Neural progenitor cell (in vitro differentiated cells): Measurements from ENCODE around the gene PRDM15. TPM values are rescaled to one million over a fixed set of nuclear protein-coding genes. Genes with fewer than 3 reads are reported as not detected.

Experiments used
- DNase-seq: peaks from one replicate; pipeline ENCODE4 v3.0.0-alpha.2; 2016; ENCODE audit warnings: low spot score
- H2AFZ ChIP-seq: fragments of 200-600 bp; sonication (generic); replicated peaks from 2 replicates; pipeline ENCODE4 v1.6.1; 2016; ENCODE audit warnings: antibody characterized with exemption
- H3F3A ChIP-seq: fragments of 200-600 bp; sonication (generic); 2 replicates; pipeline ENCODE4 v1.6.1; 2016; ENCODE audit warnings: antibody characterized with exemption, low read depth
- H3K27ac ChIP-seq: fragments of 200-600 bp; sonication (generic); 2 replicates; pipeline ENCODE4 v1.5.1; 2016; ENCODE audit warnings: mild to moderate bottlenecking
- H3K27me3 ChIP-seq: fragments of 200-600 bp; sonication (generic); 2 replicates; pipeline ENCODE4 v1.6.1; 2016; ENCODE audit warnings: mild to moderate bottlenecking, moderate library complexity
- H3K36me3 ChIP-seq: fragments of 200-600 bp; sonication (generic); 2 replicates; pipeline ENCODE4 v1.5.1; 2016
- H3K4me1 ChIP-seq: fragments of 200-600 bp; sonication (generic); 2 replicates; pipeline ENCODE4 v1.6.1; 2016; ENCODE audit warnings: mixed run types
- H3K4me2 ChIP-seq: fragments of 200-600 bp; sonication (generic); 2 replicates; pipeline ENCODE4 v1.6.1; 2016
- H3K4me3 ChIP-seq: fragments of 200-600 bp; sonication (generic); 2 replicates; pipeline ENCODE4 v1.5.1; 2016
- H3K79me2 ChIP-seq: fragments of 200-600 bp; sonication (generic); 2 replicates; pipeline ENCODE4 v1.6.1; 2016; ENCODE audit warnings: low read depth
- H3K9ac ChIP-seq: fragments of 200-600 bp; sonication (generic); 2 replicates; pipeline ENCODE4 v1.6.1; 2016
- H3K9me3 ChIP-seq: fragments of 200-600 bp; sonication (generic); 2 replicates; pipeline ENCODE4 v1.5.1; 2016; ENCODE audit warnings: low read depth
- H4K20me1 ChIP-seq: fragments of 200-600 bp; sonication (generic); 2 replicates; pipeline ENCODE4 v1.6.1; 2016; ENCODE audit warnings: low read depth
- H3K27ac Mint-ChIP-seq: 3 replicates; pipeline ENCODE4 v1.8.0; 2021; ENCODE audit warnings: mixed read lengths
- H3K27me3 Mint-ChIP-seq: 2 replicates; pipeline ENCODE4 v1.8.0; 2022; ENCODE audit warnings: low read depth, mild to moderate bottlenecking, inconsistent platforms, moderate library complexity, mixed read lengths; ENCODE audit not compliant: insufficient read depth
- H3K36me3 Mint-ChIP-seq: 3 replicates; pipeline ENCODE4 v1.8.0; 2021; ENCODE audit warnings: mixed read lengths
- H3K4me1 Mint-ChIP-seq: 3 replicates; pipeline ENCODE4 v1.8.0; 2021; ENCODE audit warnings: mixed read lengths
- H3K4me3 Mint-ChIP-seq: 3 replicates; pipeline ENCODE4 v1.8.0; 2021; ENCODE audit warnings: mild to moderate bottlenecking, moderate library complexity, mixed read lengths
- H3K9me3 Mint-ChIP-seq: 3 replicates; pipeline ENCODE4 v1.8.0; 2020; ENCODE audit warnings: mixed read lengths
- EZH2 ChIP-seq: fragments of 200-600 bp; sonication (generic); IDR thresholded peaks from 2 replicates; pipeline ENCODE4 v1.6.1; 2017; ENCODE audit warnings: antibody characterized with exemption, mild to moderate bottlenecking, moderate library complexity
- EZH2phosphoT487 ChIP-seq: fragments of 200-600 bp; sonication (generic); IDR thresholded peaks from 2 replicates; pipeline ENCODE4 v1.6.1; 2017; ENCODE audit warnings: antibody characterized with exemption
- total RNA-seq: library from RNA; depleted of rRNA; stranded (reverse); fragments of >200 nt; gene quantifications from 2 replicates; pipeline ENCODE4 v1.2.3, GENCODE V29; 2015; ENCODE audit warnings: low replicate concordance
- TF ChIP-seq, protein P1 (sequence below): fragments of 200-600 bp; sonication (generic); IDR thresholded peaks from 2 replicates; pipeline ENCODE4 v1.5.1; 2017; ENCODE audit warnings: antibody characterized with exemption, mild to moderate bottlenecking

PRDM15 gene
- total RNA-seq, 1 donor from 2014 or later = 9.0 TPM

DNA sequence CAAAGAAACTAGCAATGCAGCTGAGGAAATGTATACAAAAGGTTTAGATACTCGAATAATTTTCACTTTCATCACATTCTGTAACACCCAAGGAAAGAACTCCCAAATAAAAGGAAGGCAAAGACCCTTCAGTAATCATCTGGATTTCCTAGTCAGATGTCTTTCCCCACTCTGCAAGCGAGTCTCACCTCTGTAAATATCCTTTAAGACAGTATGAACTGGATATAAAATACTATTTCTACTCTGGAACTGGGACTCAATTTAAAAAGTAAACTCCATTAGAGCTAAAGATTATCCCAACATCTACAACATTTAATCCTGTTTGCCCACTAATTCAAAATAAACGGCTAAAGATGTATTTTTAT lies 47.6 kb upstream of the PRDM15 start:
- DNase-seq = no peak
- H3K4me3 Mint-ChIP-seq = no peak overlapping the region
- H3K4me1 Mint-ChIP-seq = peaks cover 25% of the 10 kb centered on the region
- no peak for TF ChIP-seq EZH2phosphoT487
- TF ChIP-seq, protein P1, sequence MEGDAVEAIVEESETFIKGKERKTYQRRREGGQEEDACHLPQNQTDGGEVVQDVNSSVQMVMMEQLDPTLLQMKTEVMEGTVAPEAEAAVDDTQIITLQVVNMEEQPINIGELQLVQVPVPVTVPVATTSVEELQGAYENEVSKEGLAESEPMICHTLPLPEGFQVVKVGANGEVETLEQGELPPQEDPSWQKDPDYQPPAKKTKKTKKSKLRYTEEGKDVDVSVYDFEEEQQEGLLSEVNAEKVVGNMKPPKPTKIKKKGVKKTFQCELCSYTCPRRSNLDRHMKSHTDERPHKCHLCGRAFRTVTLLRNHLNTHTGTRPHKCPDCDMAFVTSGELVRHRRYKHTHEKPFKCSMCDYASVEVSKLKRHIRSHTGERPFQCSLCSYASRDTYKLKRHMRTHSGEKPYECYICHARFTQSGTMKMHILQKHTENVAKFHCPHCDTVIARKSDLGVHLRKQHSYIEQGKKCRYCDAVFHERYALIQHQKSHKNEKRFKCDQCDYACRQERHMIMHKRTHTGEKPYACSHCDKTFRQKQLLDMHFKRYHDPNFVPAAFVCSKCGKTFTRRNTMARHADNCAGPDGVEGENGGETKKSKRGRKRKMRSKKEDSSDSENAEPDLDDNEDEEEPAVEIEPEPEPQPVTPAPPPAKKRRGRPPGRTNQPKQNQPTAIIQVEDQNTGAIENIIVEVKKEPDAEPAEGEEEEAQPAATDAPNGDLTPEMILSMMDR = no peak
- TF ChIP-seq EZH2 = no peak
- Histone ChIP-seq H2AFZ (no peak overlapping the region), H3F3A (peaks cover 3% of the 10 kb centered on the region), H3K36me3 (no peaks in the 10 kb centered on the region), H3K27me3 (no peaks in the 10 kb centered on the region), H3K79me2 (no peaks in the 10 kb centered on the region), H4K20me1 (no peaks in the 10 kb centered on the region), H3K4me3 (no peak overlapping the region), H3K4me2 (no peak overlapping the region), H3K9me3 (no peaks in the 10 kb centered on the region), H3K9ac (no peak overlapping the region), H3K4me1 (peaks cover 15% of the 10 kb centered on the region), H3K27ac (no peak overlapping the region)
- H3K36me3 Mint-ChIP-seq = no peaks in the 10 kb centered on the region
- H3K27me3 Mint-ChIP-seq = peaks cover 10% of the 10 kb centered on the region
- H3K9me3 Mint-ChIP-seq = no peaks in the 10 kb centered on the region
- no peak overlapping the region for H3K27ac Mint-ChIP-seq

DNA sequence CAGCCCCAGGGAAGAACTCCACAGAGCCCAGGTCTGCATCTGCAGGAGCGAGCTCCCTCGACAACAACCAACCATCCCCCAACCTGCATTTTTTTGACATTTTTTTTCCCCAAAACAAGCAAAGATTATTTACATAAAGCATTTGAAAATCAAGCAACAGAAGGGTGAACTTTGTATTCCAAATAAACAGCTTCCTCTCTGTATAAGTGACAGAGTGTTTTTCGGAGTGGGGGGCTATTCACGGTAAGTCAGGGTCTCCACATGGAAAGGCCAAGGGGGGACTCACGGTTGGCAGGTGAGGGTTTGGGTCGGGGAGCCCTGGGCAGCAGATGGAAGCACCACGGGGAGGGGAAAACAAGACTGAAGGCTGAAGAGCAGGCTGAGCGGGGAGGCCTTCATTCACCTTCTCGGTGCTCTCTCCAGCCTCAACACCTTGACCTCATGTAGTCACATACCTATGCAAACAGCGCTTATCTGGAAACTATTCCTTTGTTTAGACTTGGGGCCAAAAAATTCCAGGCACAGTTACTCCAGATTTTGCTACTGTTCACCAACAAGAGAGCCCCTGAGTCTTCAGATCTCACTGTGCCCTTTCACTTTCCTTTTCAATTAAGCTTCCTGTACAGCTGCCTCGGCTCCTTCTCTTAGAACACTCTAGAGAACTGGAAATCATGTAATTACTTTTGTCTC lies 47.1 kb upstream of the PRDM15 start:
- H3K27ac ChIP-seq = no peak overlapping the region
- H3K4me1 ChIP-seq = peaks cover 15% of the 10 kb centered on the region
- no peak overlapping the region for H3K9ac ChIP-seq
- H3K4me3 Mint-ChIP-seq = no peak overlapping the region
- H3K9me3 Mint-ChIP-seq = no peaks in the 10 kb centered on the region
- H3K9me3 ChIP-seq = no peaks in the 10 kb centered on the region
- TF ChIP-seq EZH2phosphoT487 (no peak), EZH2 (no peak)
- TF ChIP-seq, protein P1 = no peak
- peaks cover 28% of the 10 kb centered on the region for H3K4me1 Mint-ChIP-seq
- no peaks in the 10 kb centered on the region for H3K36me3 Mint-ChIP-seq
- H3F3A ChIP-seq = peaks cover 3% of the 10 kb centered on the region
- H4K20me1 ChIP-seq = no peaks in the 10 kb centered on the region
- no peak overlapping the region for H3K4me3 ChIP-seq
- peaks cover 11% of the 10 kb centered on the region for H3K27me3 Mint-ChIP-seq
- H3K79me2 ChIP-seq = no peaks in the 10 kb centered on the region
- H3K4me2 ChIP-seq = no peak overlapping the region
- H2AFZ ChIP-seq = no peak overlapping the region
- no peaks in the 10 kb centered on the region for H3K27me3 ChIP-seq
- no peak for DNase-seq
- no peaks in the 10 kb centered on the region for H3K36me3 ChIP-seq
- no peak overlapping the region for H3K27ac Mint-ChIP-seq

DNA sequence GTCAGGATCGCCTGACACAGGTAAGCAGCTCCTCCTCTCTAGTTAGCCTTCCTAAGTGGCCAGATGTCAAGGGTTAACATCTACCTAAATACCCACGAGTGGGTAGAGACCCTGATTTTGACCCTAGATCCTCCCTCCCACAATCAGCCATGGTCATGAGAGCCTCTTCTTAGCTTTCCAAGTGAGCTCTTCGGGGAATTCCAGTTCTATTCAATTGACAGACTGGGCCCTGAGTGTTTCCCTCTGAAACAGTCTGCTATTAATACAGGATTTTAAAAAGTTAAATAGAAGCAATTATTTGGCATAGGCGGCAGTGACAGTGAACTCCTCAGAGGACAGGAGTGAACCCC lies 46.6 kb upstream of the PRDM15 start:
- Histone ChIP-seq H3K79me2 (no peaks in the 10 kb centered on the region), H3K36me3 (no peaks in the 10 kb centered on the region), H3K9ac (no peak overlapping the region), H4K20me1 (no peaks in the 10 kb centered on the region), H2AFZ (no peak overlapping the region), H3K27ac (no peak overlapping the region), H3K27me3 (no peaks in the 10 kb centered on the region), H3K4me2 (no peak overlapping the region), H3F3A (peaks cover 3% of the 10 kb centered on the region), H3K4me1 (peaks cover 10% of the 10 kb centered on the region), H3K4me3 (no peak overlapping the region), H3K9me3 (no peaks in the 10 kb centered on the region)
- TF ChIP-seq EZH2phosphoT487 = no peak
- no peak for TF ChIP-seq EZH2
- TF ChIP-seq, protein P1 = no peak
- no peaks in the 10 kb centered on the region for H3K36me3 Mint-ChIP-seq
- peaks cover 9% of the 10 kb centered on the region for H3K27me3 Mint-ChIP-seq
- DNase-seq = no peak
- no peaks in the 10 kb centered on the region for H3K9me3 Mint-ChIP-seq
- H3K4me1 Mint-ChIP-seq = peaks cover 27% of the 10 kb centered on the region
- no peak overlapping the region for H3K4me3 Mint-ChIP-seq
- no peak overlapping the region for H3K27ac Mint-ChIP-seq
